Neural cell (in vitro differentiated cells): ENCODE results near the gene TCTA.

Source experiments
- EP300 ChIP-seq: fragments of 450-650 bp; conservative IDR thresholded peaks from 2 replicates; pipeline ENCODE4 v1.6.1; 2014; ENCODE audit warnings: antibody characterized with exemption, mild to moderate bottlenecking, moderate library complexity; ENCODE audit not compliant: poor library complexity, severe bottlenecking
- EZH2 ChIP-seq: fragments of 200-600, 300-800 bp; shearing (Covaris generic), sonication (generic); IDR thresholded peaks from 2 replicates; pipeline ENCODE4 v1.6.1; 2014; ENCODE audit warnings: antibody characterized with exemption, low read length, borderline replicate concordance, mild to moderate bottlenecking; ENCODE audit not compliant: insufficient read depth, poor library complexity, severe bottlenecking
- POLR2AphosphoS5 ChIP-seq: IDR thresholded peaks from 2 replicates; pipeline ENCODE4 v1.6.1; 2012
- REST ChIP-seq: IDR thresholded peaks from 2 replicates; pipeline ENCODE4 v1.6.1; 2012; ENCODE audit warnings: borderline replicate concordance
- SMC3 ChIP-seq: fragments of 450-650 bp; conservative IDR thresholded peaks from 2 replicates; pipeline ENCODE4 v1.6.1; 2014; ENCODE audit warnings: antibody characterized with exemption, mild to moderate bottlenecking, moderate library complexity; ENCODE audit not compliant: poor library complexity
- TAF1 ChIP-seq: IDR thresholded peaks from 2 replicates; pipeline ENCODE4 v1.6.1; 2012; ENCODE audit warnings: low read depth
- TF ChIP-seq, protein P1 (sequence below): fragments of 450-650 bp; IDR thresholded peaks from 2 replicates; pipeline ENCODE4 v1.5.1; 2014; ENCODE audit warnings: antibody characterized with exemption, mild to moderate bottlenecking, moderate library complexity; ENCODE audit not compliant: poor library complexity, severe bottlenecking

GRCh38 chr3:49412632-49413337 lies 562 bp downstream of the TCTA start:
- TF ChIP-seq EP300 = no peak
- TF ChIP-seq TAF1 = no peak
- no peak for TF ChIP-seq EZH2
- TF ChIP-seq, protein P1, sequence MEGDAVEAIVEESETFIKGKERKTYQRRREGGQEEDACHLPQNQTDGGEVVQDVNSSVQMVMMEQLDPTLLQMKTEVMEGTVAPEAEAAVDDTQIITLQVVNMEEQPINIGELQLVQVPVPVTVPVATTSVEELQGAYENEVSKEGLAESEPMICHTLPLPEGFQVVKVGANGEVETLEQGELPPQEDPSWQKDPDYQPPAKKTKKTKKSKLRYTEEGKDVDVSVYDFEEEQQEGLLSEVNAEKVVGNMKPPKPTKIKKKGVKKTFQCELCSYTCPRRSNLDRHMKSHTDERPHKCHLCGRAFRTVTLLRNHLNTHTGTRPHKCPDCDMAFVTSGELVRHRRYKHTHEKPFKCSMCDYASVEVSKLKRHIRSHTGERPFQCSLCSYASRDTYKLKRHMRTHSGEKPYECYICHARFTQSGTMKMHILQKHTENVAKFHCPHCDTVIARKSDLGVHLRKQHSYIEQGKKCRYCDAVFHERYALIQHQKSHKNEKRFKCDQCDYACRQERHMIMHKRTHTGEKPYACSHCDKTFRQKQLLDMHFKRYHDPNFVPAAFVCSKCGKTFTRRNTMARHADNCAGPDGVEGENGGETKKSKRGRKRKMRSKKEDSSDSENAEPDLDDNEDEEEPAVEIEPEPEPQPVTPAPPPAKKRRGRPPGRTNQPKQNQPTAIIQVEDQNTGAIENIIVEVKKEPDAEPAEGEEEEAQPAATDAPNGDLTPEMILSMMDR = no peak
- TF ChIP-seq POLR2AphosphoS5 = no peak
- TF ChIP-seq REST = no peak
- TF ChIP-seq SMC3 = no peak
